OCI-LY7 (cell line): ENCODE data around the gene DAGLA.

ENCODE experiments used
- CTCF ChIP-seq: fragments of 200-600 bp; sonication (generic); conservative IDR thresholded peaks from 2 replicates; pipeline ENCODE4 v1.5.1; 2014; ENCODE audit warnings: mild to moderate bottlenecking, antibody characterized with exemption, low read length, moderate library complexity, mixed read lengths
- EZH2phosphoT487 ChIP-seq: fragments of 200-600 bp; sonication (generic); IDR thresholded peaks from 2 replicates; pipeline ENCODE4 v1.6.1; 2018; ENCODE audit warnings: low read depth, borderline replicate concordance, mild to moderate bottlenecking, mixed run types, antibody characterized with exemption, low read length, moderate library complexity, mixed read lengths

- TF ChIP-seq EZH2phosphoT487 (no peak), CTCF (no peak)
These were observed 5.9 kb downstream of the DAGLA start for GRCh38 chr11:61686066-61686465.
